AG10803 (cell line): ENCODE results near the gene LRRIQ1.
A peak's percentile ranks its signal among the peaks of the same experiment; 100 is the strongest.
"Not testable (repeated sequence)": the region's sequence is repeated elsewhere in the genome, so short reads cannot be mapped to it uniquely, and the experiment has no call there.

Source experiments
- DNase-seq: peaks from one replicate; pipeline ENCODE4 v3.0.0; 2010; ENCODE audit warnings: low read depth
- H3K4me3 ChIP-seq: 2 replicates; pipeline ENCODE4 v1.5.1; 2011; ENCODE audit warnings: mild to moderate bottlenecking, low read length, control low read depth
- CTCF ChIP-seq: conservative IDR thresholded peaks from 2 replicates; pipeline ENCODE4 v1.5.1; 2011; ENCODE audit warnings: mild to moderate bottlenecking, low read length, control low read depth, inconsistent platforms

LRRIQ1 gene

GRCh38 chr12:85002778-85003296, 33.3 kb upstream of the LRRIQ1 start:
- no peak overlapping the region for H3K4me3 ChIP-seq
- no peak for TF ChIP-seq CTCF

GRCh38 chr12:85004204-85004603, 31.9 kb upstream of the LRRIQ1 start:
- TF ChIP-seq CTCF, result no peak
- DNase-seq, result no peak
- H3K4me3 ChIP-seq, result no peak overlapping the region

More at GRCh38 chr12:85002778-85003296, 33.3 kb upstream of the LRRIQ1 start:
- no peak for DNase-seq

- not testable (repeated sequence) for H3K4me3 ChIP-seq, DNase-seq
These were observed 31.1 kb upstream of the LRRIQ1 start for GRCh38 chr12:85005047-85005446.

GRCh38 chr12:85005615-85006014, 30.5 kb upstream of the LRRIQ1 start:
- no peak for DNase-seq
- H3K4me3 ChIP-seq, result no peak overlapping the region
- no peak for TF ChIP-seq CTCF

- DNase-seq, result no peak
- TF ChIP-seq CTCF, result no peak
- no peak overlapping the region for H3K4me3 ChIP-seq
These were observed 29.9 kb upstream of the LRRIQ1 start for GRCh38 chr12:85006206-85006605.

GRCh38 chr12:85007836-85008235, 28.3 kb upstream of the LRRIQ1 start:
- H3K4me3 ChIP-seq, result no peak overlapping the region
- peak; percentile 17 for DNase-seq
- no peak for TF ChIP-seq CTCF

- TF ChIP-seq CTCF, result no peak
- DNase-seq, result peak; percentile 95
- no peak overlapping the region for H3K4me3 ChIP-seq
These were observed 19.7 kb upstream of the LRRIQ1 start for GRCh38 chr12:85016413-85016812.

- DNase-seq, result no peak
- no peak for TF ChIP-seq CTCF
- H3K4me3 ChIP-seq, result no peak overlapping the region
These were observed 19.0 kb upstream of the LRRIQ1 start for GRCh38 chr12:85017133-85017532.
